Activated naive CD8-positive, alpha-beta T cell (primary cell): ENCODE results near the gene ASF1A.

Experiments
- H3K27ac Mint-ChIP-seq: one replicate; pipeline ENCODE4 v1.8.0; 2021; ENCODE audit warnings: mixed read lengths
- H3K27me3 Mint-ChIP-seq: one replicate; pipeline ENCODE4 v1.8.0; 2021; ENCODE audit warnings: mixed read lengths
- H3K36me3 Mint-ChIP-seq: one replicate; pipeline ENCODE4 v1.8.0; 2021; ENCODE audit warnings: mixed read lengths
- H3K4me1 Mint-ChIP-seq: one replicate; pipeline ENCODE4 v1.8.0; 2021; ENCODE audit warnings: low read depth, mixed read lengths
- H3K4me3 Mint-ChIP-seq: one replicate; pipeline ENCODE4 v1.8.0; 2021; ENCODE audit warnings: mild to moderate bottlenecking, mixed read lengths
- H3K9me3 Mint-ChIP-seq: one replicate; pipeline ENCODE4 v1.8.0; 2021; ENCODE audit warnings: low read depth, mixed read lengths

The ASF1A gene

GRCh38 chr6:118894425-118895260 is 691 bp downstream of the ASF1A start:
- H3K9me3 Mint-ChIP-seq = no peaks in the 10 kb centered on the region
- H3K27me3 Mint-ChIP-seq = no peaks in the 10 kb centered on the region
- peak overlapping the region; percentile 97 for H3K4me3 Mint-ChIP-seq
- H3K4me1 Mint-ChIP-seq = peaks cover 67% of the 10 kb centered on the region
- H3K27ac Mint-ChIP-seq = peak overlapping the region; percentile 97
- peaks cover 13% of the 10 kb centered on the region for H3K36me3 Mint-ChIP-seq

- Mint-ChIP-seq H3K4me1 (peaks cover 67% of the 10 kb centered on the region), H3K4me3 (peak overlapping the region; percentile 90), H3K27ac (peak overlapping the region; percentile 93), H3K27me3 (no peaks in the 10 kb centered on the region), H3K36me3 (peaks cover 17% of the 10 kb centered on the region), H3K9me3 (no peaks in the 10 kb centered on the region)
These were observed 1.3 kb downstream of the ASF1A start for GRCh38 chr6:118895261-118895560.

DNA sequence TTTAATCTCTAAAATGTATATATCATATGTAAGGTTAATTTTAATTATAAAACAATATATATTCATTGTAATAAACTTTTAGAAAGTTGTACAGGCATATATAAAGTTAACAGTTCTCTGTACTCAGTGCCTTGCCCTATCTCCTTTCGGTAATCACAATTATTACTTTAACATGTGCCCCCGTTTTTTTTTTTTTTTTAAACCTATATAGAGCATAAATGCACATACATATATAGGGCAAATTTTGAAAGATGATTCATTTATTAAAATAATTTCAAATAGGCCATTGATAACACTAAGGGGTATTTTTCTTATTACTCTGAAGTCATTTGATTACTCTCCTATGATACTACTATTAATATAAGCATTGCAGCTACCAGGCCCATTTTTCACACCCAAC is 1.9 kb downstream of the ASF1A start:
- H3K4me1 Mint-ChIP-seq = peaks cover 71% of the 10 kb centered on the region
- peak overlapping the region; percentile 90 for H3K4me3 Mint-ChIP-seq
- H3K9me3 Mint-ChIP-seq = no peaks in the 10 kb centered on the region
- peaks cover 20% of the 10 kb centered on the region for H3K36me3 Mint-ChIP-seq
- H3K27me3 Mint-ChIP-seq = no peaks in the 10 kb centered on the region
- peak overlapping the region; percentile 90 for H3K27ac Mint-ChIP-seq

DNA sequence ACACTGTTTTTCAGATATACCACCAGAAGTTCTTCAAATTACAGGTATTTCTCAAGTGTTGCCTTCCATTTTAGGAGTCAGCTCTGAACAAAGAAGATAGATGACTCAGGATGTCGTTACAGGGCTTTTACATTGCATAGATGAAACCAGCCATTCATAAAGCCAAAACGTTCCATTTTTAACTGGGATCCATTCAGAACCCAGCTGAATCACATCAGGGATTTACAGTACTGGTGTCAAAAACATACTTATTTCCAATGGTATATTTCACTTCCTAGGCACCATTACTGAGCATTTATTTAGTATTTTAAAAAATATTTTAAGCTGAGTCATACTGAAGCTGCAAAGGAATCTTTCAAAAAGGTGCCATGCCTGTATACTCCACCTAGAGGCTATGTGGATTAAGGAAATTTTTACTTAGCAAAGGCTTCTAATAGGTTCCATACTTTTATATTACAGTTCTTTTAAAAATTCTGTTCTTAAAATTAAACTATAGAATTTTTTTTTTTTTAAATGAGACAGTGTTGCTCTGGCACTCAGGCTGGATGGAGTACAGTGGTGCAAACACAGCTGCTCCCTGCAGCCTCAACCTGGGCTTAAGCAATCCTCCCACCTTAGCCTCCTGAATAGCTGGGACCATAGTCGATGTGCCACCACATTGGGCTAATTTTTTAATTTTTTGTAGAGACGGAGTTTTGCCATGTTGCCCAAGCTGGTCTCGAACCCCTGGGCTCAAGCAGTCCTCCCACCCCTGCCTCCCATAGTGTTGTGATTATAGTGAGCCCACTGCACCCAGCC is 2.6 kb downstream of the ASF1A start:
- Mint-ChIP-seq H3K36me3 (peaks cover 21% of the 10 kb centered on the region), H3K4me3 (peak overlapping the region; percentile 90), H3K27me3 (no peaks in the 10 kb centered on the region), H3K4me1 (peaks cover 71% of the 10 kb centered on the region), H3K9me3 (no peaks in the 10 kb centered on the region), H3K27ac (peak overlapping the region; percentile 90)

DNA sequence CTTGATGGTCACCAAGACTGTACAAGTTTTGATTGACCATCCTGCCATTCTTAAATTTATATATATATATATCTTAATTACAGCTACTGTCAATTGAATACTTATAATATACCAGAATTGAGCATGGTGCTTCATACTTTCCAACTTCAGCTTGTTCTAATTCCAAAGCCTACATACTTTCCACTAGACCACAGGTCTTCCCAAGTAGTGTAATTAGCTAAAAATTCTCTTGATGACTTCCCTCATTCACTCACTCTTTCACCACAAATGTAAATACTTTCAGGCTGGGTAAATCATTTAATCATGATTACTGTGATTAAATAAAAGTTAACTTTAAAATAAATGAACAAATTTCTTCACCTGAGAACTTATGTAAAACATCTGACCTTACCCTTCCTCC is 3.4 kb downstream of the ASF1A start:
- peak overlapping the region; percentile 16 for H3K27ac Mint-ChIP-seq
- H3K27me3 Mint-ChIP-seq = no peaks in the 10 kb centered on the region
- peak overlapping the region; percentile 48 for H3K4me3 Mint-ChIP-seq
- no peaks in the 10 kb centered on the region for H3K9me3 Mint-ChIP-seq
- peaks cover 24% of the 10 kb centered on the region for H3K36me3 Mint-ChIP-seq
- peaks cover 70% of the 10 kb centered on the region for H3K4me1 Mint-ChIP-seq

DNA sequence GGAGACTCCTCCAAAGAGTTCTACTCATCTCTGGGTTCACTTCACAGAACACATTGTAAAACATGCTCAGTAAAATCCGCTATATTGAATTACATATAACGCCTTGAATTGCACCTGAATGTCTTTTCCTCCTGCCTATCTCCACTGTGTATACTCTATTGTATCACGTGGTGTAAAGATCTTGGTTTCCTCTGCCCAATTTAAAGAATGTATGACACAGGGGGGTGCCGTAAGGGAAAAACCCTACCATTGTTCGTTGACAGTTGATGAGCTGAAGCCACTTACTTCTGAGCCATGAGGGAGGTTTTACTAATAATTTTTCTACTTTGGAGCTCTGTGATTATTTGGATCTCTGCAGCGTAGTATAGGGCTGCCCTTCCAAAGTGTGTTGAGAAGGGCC is 6.0 kb downstream of the ASF1A start:
- Mint-ChIP-seq H3K9me3 (no peaks in the 10 kb centered on the region), H3K27me3 (no peaks in the 10 kb centered on the region), H3K36me3 (peaks cover 31% of the 10 kb centered on the region), H3K4me1 (peaks cover 82% of the 10 kb centered on the region), H3K27ac (peak overlapping the region; percentile 84), H3K4me3 (peak overlapping the region; percentile 58)

GRCh38 chr6:118902726-118903125 is 8.8 kb downstream of the ASF1A start:
- H3K4me3 Mint-ChIP-seq = peak overlapping the region; percentile 17
- H3K27ac Mint-ChIP-seq = peak overlapping the region; percentile 67
- H3K36me3 Mint-ChIP-seq = peaks cover 43% of the 10 kb centered on the region
- no peaks in the 10 kb centered on the region for H3K9me3 Mint-ChIP-seq
- peaks cover 92% of the 10 kb centered on the region for H3K4me1 Mint-ChIP-seq
- H3K27me3 Mint-ChIP-seq = no peaks in the 10 kb centered on the region

DNA sequence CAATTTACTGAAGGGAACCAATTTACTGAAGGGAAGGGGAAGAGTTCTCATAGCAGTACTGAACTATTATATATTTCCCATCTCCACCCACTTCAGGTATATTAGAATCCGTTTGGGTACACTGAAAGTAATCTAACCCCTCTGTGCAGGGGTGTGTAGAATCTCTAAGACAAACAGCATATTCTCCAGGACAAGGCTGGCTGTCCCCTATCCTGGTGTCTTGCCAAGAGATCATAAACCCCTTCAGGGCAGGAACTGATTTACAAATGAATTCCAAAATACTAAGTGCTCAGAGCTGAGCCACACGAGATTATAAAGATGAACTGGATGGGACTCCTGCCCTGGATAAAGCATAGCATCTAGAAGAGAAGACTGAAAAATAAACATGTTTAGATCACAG is 9.2 kb downstream of the ASF1A start:
- peaks cover 90% of the 10 kb centered on the region for H3K4me1 Mint-ChIP-seq
- H3K36me3 Mint-ChIP-seq = peaks cover 43% of the 10 kb centered on the region
- peak overlapping the region; percentile 67 for H3K27ac Mint-ChIP-seq
- no peak overlapping the region for H3K4me3 Mint-ChIP-seq
- H3K27me3 Mint-ChIP-seq = no peaks in the 10 kb centered on the region
- no peaks in the 10 kb centered on the region for H3K9me3 Mint-ChIP-seq

DNA sequence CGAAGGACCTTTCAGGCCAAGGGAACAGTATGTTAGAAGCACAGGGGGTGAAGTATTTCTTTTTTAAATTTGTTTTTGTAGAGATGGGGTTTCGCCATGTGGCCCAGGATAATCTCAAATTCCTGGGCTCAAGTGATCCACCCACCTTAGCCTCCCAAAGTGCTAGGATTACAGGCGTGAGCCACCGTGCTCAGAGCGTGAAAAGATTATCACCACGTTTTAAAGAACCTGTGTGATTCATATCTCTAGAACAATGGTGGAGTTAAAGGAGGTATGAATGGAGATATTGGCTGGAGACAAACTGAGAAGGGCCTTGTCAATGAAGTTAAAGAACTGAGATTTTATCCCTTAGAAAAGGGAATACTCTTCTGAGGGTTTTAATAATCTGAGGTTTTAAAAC is 9.7 kb downstream of the ASF1A start:
- H3K27ac Mint-ChIP-seq = peak overlapping the region; percentile 67
- peaks cover 42% of the 10 kb centered on the region for H3K36me3 Mint-ChIP-seq
- no peaks in the 10 kb centered on the region for H3K27me3 Mint-ChIP-seq
- H3K4me1 Mint-ChIP-seq = peaks cover 86% of the 10 kb centered on the region
- no peak overlapping the region for H3K4me3 Mint-ChIP-seq
- H3K9me3 Mint-ChIP-seq = no peaks in the 10 kb centered on the region

- Mint-ChIP-seq H3K36me3 (peaks cover 35% of the 10 kb centered on the region), H3K27ac (peak overlapping the region; percentile 68), H3K9me3 (no peaks in the 10 kb centered on the region), H3K4me3 (no peak overlapping the region), H3K4me1 (peaks cover 72% of the 10 kb centered on the region), H3K27me3 (no peaks in the 10 kb centered on the region)
These were observed 11.1 kb downstream of the ASF1A start for GRCh38 chr6:118905084-118905483.

- peak overlapping the region; percentile 68 for H3K27ac Mint-ChIP-seq
These were observed 11.9 kb downstream of the ASF1A start for GRCh38 chr6:118905851-118906250.

GRCh38 chr6:118908441-118908840 is 14.5 kb downstream of the ASF1A start:
- Mint-ChIP-seq H3K36me3 (peaks cover 31% of the 10 kb centered on the region), H3K9me3 (no peaks in the 10 kb centered on the region), H3K4me1 (peaks cover 41% of the 10 kb centered on the region), H3K27ac (no peak overlapping the region), H3K27me3 (no peaks in the 10 kb centered on the region), H3K4me3 (no peak overlapping the region)

More at GRCh38 chr6:118905851-118906250, 11.9 kb downstream of the ASF1A start:
- H3K4me1 Mint-ChIP-seq = peaks cover 67% of the 10 kb centered on the region
- H3K36me3 Mint-ChIP-seq = peaks cover 35% of the 10 kb centered on the region
- H3K4me3 Mint-ChIP-seq = no peak overlapping the region
- no peaks in the 10 kb centered on the region for H3K9me3 Mint-ChIP-seq
- H3K27me3 Mint-ChIP-seq = no peaks in the 10 kb centered on the region

GRCh38 chr6:118912646-118913045 is 18.7 kb downstream of the ASF1A start:
- no peaks in the 10 kb centered on the region for H3K27me3 Mint-ChIP-seq
- H3K4me3 Mint-ChIP-seq = no peak overlapping the region
- peaks cover 20% of the 10 kb centered on the region for H3K36me3 Mint-ChIP-seq
- peaks cover 10% of the 10 kb centered on the region for H3K4me1 Mint-ChIP-seq
- no peak overlapping the region for H3K27ac Mint-ChIP-seq
- no peaks in the 10 kb centered on the region for H3K9me3 Mint-ChIP-seq

- Mint-ChIP-seq H3K4me3 (no peak overlapping the region), H3K27me3 (no peaks in the 10 kb centered on the region), H3K4me1 (peaks cover 8% of the 10 kb centered on the region), H3K36me3 (peaks cover 20% of the 10 kb centered on the region), H3K27ac (peak overlapping the region; percentile 62), H3K9me3 (no peaks in the 10 kb centered on the region)
These were observed 19.2 kb downstream of the ASF1A start for GRCh38 chr6:118913161-118913560.

GRCh38 chr6:118914598-118914997 is 20.6 kb downstream of the ASF1A start:
- Mint-ChIP-seq H3K4me3 (no peak overlapping the region), H3K27ac (peak overlapping the region; percentile 2), H3K9me3 (no peaks in the 10 kb centered on the region), H3K4me1 (peaks cover 8% of the 10 kb centered on the region), H3K27me3 (no peaks in the 10 kb centered on the region), H3K36me3 (peaks cover 17% of the 10 kb centered on the region)
